RWPE1 (cell line): ENCODE results near the gene INPP4B.

ENCODE experiments used
- CTCF ChIA-PET: fragments of 350-600 bp; sonication (Branson Sonifier 250); formaldehyde crosslinking; extraction: SDS; loops from one replicate; lab custom pipeline; 2021; lab: Yijun Ruan, JAX
- POLR2A ChIA-PET: fragments of 400-600 bp; formaldehyde crosslinking; extraction: SDS; loops from one replicate; lab custom pipeline; 2020; ENCODE audit warnings: antibody characterized with exemption; ENCODE audit not compliant: low non-redundant PET; lab: Yijun Ruan, JAX
- DNase-seq: peaks from one replicate; pipeline ENCODE4 v3.0.0; 2012; ENCODE audit warnings: low spot score
- H3K27ac ChIP-seq: fragments of 450-650 bp; 2 replicates; pipeline ENCODE4 v1.5.1; 2017
- TF ChIP-seq, protein P1 (sequence below): fragments of 450-650 bp; conservative IDR thresholded peaks from 2 replicates; pipeline ENCODE4 v1.5.1; 2017; ENCODE audit warnings: low read depth, mild to moderate bottlenecking

Gene INPP4B

DNA sequence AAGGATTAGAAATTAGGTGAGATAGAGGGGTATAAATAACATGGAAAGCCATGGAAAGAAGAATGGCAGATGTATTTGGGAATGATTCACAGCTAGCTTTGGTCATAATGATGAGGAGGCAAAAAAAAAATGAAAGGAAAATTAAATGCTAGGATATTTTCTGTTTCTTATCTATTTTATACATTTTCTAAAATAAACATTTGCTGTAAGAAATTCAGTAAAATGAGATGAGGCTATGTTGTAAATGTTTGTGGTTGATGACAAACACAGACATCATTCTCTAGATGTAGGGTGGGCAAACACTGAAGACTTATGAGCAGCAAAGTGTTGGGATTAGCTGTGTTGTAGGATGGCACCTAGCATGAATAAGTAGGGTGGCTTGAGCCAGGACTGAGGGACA lies 802.6 kb downstream of the INPP4B start:
- DNase-seq: no peak
- POLR2A ChIA-PET: no interaction called here
- no peak overlapping the region for H3K27ac ChIP-seq
- TF ChIP-seq, protein P1, sequence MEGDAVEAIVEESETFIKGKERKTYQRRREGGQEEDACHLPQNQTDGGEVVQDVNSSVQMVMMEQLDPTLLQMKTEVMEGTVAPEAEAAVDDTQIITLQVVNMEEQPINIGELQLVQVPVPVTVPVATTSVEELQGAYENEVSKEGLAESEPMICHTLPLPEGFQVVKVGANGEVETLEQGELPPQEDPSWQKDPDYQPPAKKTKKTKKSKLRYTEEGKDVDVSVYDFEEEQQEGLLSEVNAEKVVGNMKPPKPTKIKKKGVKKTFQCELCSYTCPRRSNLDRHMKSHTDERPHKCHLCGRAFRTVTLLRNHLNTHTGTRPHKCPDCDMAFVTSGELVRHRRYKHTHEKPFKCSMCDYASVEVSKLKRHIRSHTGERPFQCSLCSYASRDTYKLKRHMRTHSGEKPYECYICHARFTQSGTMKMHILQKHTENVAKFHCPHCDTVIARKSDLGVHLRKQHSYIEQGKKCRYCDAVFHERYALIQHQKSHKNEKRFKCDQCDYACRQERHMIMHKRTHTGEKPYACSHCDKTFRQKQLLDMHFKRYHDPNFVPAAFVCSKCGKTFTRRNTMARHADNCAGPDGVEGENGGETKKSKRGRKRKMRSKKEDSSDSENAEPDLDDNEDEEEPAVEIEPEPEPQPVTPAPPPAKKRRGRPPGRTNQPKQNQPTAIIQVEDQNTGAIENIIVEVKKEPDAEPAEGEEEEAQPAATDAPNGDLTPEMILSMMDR: no peak
- CTCF ChIA-PET: interaction anchor here (0.6 kb wide), 1 partner anchor 22 kb away, joined by 3 read pairs; no protein-coding TSS in a partner anchor

- no peak overlapping the region for H3K27ac ChIP-seq
- DNase-seq: no peak
- TF ChIP-seq, protein P1: no peak
- POLR2A ChIA-PET: no interaction called here
- CTCF ChIA-PET: no interaction called here
Observed at GRCh38 chr4:142041788-142042187, 804.3 kb downstream of the INPP4B start.

GRCh38 chr4:142040043-142040442 lies 806.1 kb downstream of the INPP4B start:
- no peak for DNase-seq
- ChIA-PET POLR2A (no interaction called here), CTCF (interaction anchor here (0.5 to 0.7 kb wide), 2 partner anchors 444 to 751 kb away, joined by 3 to 5 read pairs; no protein-coding TSS in a partner anchor)
- TF ChIP-seq, protein P1: no peak
- no peak overlapping the region for H3K27ac ChIP-seq

- TF ChIP-seq, protein P1: no peak
- no peak overlapping the region for H3K27ac ChIP-seq
- peak; percentile 46 for DNase-seq
- POLR2A ChIA-PET: no interaction called here
- CTCF ChIA-PET: no interaction called here
Observed at GRCh38 chr4:142036795-142037583, 809.1 kb downstream of the INPP4B start.

DNA sequence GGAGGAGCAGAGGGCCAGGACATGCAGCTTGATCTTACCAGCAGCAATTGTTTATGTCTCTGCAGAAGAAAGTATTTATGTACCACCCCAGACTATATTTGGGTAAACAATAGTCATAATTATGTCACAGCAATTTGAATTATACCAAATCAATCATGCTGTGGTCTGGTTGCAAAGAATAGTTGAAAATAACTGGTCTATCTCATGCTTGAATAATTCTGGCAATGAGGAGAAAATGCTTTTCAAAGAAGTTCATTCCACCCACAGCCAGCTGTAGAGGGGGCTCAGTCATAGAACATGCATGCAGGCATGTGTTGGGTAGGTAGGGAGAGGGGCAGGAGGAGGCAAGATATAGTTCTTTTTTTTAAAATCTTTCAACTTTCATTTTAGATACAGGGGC lies 810.5 kb downstream of the INPP4B start:
- DNase-seq: no peak
- CTCF ChIA-PET: interaction anchor here (0.7 kb wide), 1 partner anchor 137 kb away, joined by 3 read pairs; no protein-coding TSS in a partner anchor
- TF ChIP-seq, protein P1: no peak
- POLR2A ChIA-PET: no interaction called here
- no peak overlapping the region for H3K27ac ChIP-seq

- CTCF ChIA-PET: no interaction called here
- TF ChIP-seq, protein P1: no peak
- DNase-seq: no peak
- POLR2A ChIA-PET: no interaction called here
- no peak overlapping the region for H3K27ac ChIP-seq
Observed at GRCh38 chr4:142034101-142034500, 812.0 kb downstream of the INPP4B start.
